ENCODE results near the gene TRAIP.

The TRAIP gene

GRCh38 chr3:49868862-49869466 is 12.6 kb upstream of the TRAIP start:
- DNase-seq (ENCODE audit: low spot score): no peak
- TF ChIP-seq CTCF (IDR thresholded peaks at IDR 0.05; ENCODE audit: borderline replicate concordance, control extremely low read depth, extremely low read depth, insufficient read depth, missing control alignments): no peak
- in situ Hi-C loops (cut with MboI; ENCODE audit: low sequenced_read_pairs, unreplicated experiment): no loop called here

GRCh38 chr3:49867871-49868321 is 11.5 kb upstream of the TRAIP start:
- DNase-seq (ENCODE audit: low spot score): no peak
- no peak for TF ChIP-seq CTCF (IDR thresholded peaks at IDR 0.05; ENCODE audit: borderline replicate concordance, control extremely low read depth, extremely low read depth, insufficient read depth, missing control alignments)
- in situ Hi-C loops (cut with MboI; ENCODE audit: low sequenced_read_pairs, unreplicated experiment): no loop called here

GRCh38 chr3:49867400-49867799 is 11.0 kb upstream of the TRAIP start:
- no peak for DNase-seq (ENCODE audit: low spot score)
- in situ Hi-C loops (cut with MboI; ENCODE audit: low sequenced_read_pairs, unreplicated experiment): no loop called here
- TF ChIP-seq CTCF (IDR thresholded peaks at IDR 0.05; ENCODE audit: borderline replicate concordance, control extremely low read depth, extremely low read depth, insufficient read depth, missing control alignments): no peak

GRCh38 chr3:49865198-49865784 is 8.9 kb upstream of the TRAIP start:
- in situ Hi-C loops (cut with MboI; ENCODE audit: low sequenced_read_pairs, unreplicated experiment): no loop called here
- no peak for TF ChIP-seq CTCF (IDR thresholded peaks at IDR 0.05; ENCODE audit: borderline replicate concordance, control extremely low read depth, extremely low read depth, insufficient read depth, missing control alignments)
- DNase-seq (ENCODE audit: low spot score): no peak

GRCh38 chr3:49864505-49864904 is 8.1 kb upstream of the TRAIP start:
- in situ Hi-C loops (cut with MboI; ENCODE audit: low sequenced_read_pairs, unreplicated experiment): no loop called here
- DNase-seq (ENCODE audit: low spot score): no peak
- no peak for TF ChIP-seq CTCF (IDR thresholded peaks at IDR 0.05; ENCODE audit: borderline replicate concordance, control extremely low read depth, extremely low read depth, insufficient read depth, missing control alignments)

- in situ Hi-C loops (cut with MboI; ENCODE audit: low sequenced_read_pairs, unreplicated experiment): no loop called here
- no peak for TF ChIP-seq CTCF (IDR thresholded peaks at IDR 0.05; ENCODE audit: borderline replicate concordance, control extremely low read depth, extremely low read depth, insufficient read depth, missing control alignments)
Observed at GRCh38 chr3:49859576-49860305, 3.4 kb upstream of the TRAIP start.

More at GRCh38 chr3:49859576-49860305, 3.4 kb upstream of the TRAIP start:
- DNase-seq (ENCODE audit: low spot score): no peak

All from GM13976 (cell line).